ENCODE data around the gene DSCAML1. TPM values are rescaled to one million over a fixed set of nuclear protein-coding genes. Genes with fewer than 3 reads are reported as not detected.

DSCAML1 gene
- total and polyA plus RNA-seq, 10 of the 15 experiments (the other 5 are each of a cell fraction or from before 2014, with no cell fraction given) = 0.03 to 0.18 (median 0.06) TPM; not detected in 1

DNA sequence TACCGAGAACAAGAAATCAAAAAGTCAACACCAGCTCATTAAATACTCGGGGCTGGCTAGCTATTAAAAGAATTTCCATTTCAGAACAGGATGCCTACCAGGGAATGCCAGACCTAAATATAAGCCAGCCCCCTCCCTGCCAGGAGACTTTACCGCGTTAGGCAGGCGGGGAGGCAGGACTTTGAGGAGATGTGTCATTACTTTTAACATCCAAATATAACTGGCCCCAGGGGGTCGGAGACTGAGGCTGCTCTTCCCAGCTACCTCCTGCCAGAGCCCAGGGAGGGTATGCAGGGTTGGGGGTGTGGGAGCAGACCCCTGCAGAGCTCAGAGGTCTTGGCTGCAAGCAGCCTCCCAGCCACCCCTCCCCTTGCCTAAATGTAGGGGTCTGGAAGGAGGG lies 183.5 kb downstream of the DSCAML1 start (continued):
- TF ChIP-seq ELK1 (IDR thresholded peaks at IDR 0.05; ENCODE audit: low read depth, low read length) (no peak), CBX3 (IDR thresholded peaks at IDR 0.05; ENCODE audit: borderline replicate concordance, low read depth) (no peak), ZBTB40 (IDR thresholded peaks at IDR 0.05; ENCODE audit: borderline replicate concordance) (no peak), ESRRA (IDR thresholded peaks at IDR 0.05; ENCODE audit: low read length) (no peak), RCOR1 (conservative IDR thresholded peaks at IDR 0.05; ENCODE audit: low read depth, low read length) (no peak), PKNOX1 (IDR thresholded peaks at IDR 0.05) (no peak), NFIC (IDR thresholded peaks at IDR 0.05; ENCODE audit: low read depth, low read length) (no peak), FOXM1 (IDR thresholded peaks at IDR 0.05; ENCODE audit: low read depth, low read length) (no peak)
- TF ChIP-seq, protein P1, sequence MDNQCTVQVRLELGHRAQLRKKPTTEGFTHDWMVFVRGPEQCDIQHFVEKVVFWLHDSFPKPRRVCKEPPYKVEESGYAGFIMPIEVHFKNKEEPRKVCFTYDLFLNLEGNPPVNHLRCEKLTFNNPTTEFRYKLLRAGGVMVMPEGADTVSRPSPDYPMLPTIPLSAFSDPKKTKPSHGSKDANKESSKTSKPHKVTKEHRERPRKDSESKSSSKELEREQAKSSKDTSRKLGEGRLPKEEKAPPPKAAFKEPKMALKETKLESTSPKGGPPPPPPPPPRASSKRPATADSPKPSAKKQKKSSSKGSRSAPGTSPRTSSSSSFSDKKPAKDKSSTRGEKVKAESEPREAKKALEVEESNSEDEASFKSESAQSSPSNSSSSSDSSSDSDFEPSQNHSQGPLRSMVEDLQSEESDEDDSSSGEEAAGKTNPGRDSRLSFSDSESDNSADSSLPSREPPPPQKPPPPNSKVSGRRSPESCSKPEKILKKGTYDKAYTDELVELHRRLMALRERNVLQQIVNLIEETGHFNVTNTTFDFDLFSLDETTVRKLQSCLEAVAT (IDR thresholded peaks at IDR 0.05) = no peak

Measured in GM12878 (cell line).